ENCODE data around the gene CNNM4. TPM values are rescaled to one million over a fixed set of nuclear protein-coding genes. Genes with fewer than 3 reads are reported as not detected.
"Not testable (repeated sequence)": the region's sequence is repeated elsewhere in the genome, so short reads cannot be mapped to it uniquely, and the experiment has no call there.

The CNNM4 gene
- total and polyA plus RNA-seq, 5 experiments from 2014 or later, result 0.63 to 4.9 (median 2.2) TPM

DNA sequence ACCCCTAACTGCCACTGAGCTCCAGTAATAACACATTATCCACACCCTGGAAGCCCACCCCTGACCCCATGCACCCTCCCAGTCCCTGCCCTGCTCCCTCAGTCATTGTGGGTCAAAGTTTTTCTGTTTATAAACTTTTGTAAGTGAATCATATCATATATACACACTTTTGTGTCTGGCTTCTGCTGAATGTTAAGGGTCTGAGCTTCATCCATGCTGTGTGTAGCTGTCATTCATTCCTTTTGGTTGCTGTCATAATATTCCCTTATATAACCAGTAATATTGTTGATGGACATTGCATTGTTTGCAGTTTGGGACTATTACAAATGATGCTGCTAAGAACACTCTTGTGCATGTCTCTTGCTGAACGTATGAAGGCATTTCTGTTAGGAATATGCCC lies 14.5 kb downstream of the CNNM4 start:
- ATAC-seq (no peak), DNase-seq (peak in 1 of 10 donors; percentile 43)
- POLR2A ChIA-PET, result interaction anchor here (1.9 to 2.0 kb wide), 2 partner anchors 41 to 236 kb away, joined by 7 to 8 read pairs; partner anchors contain the start of gene CNNM3
- Mint-ChIP-seq H3K9me3 (no peaks in the 10 kb centered on the region), H3K27ac (peak overlapping the region in 8 of 10 donors; percentile 33 to 95 (median 75)), H3K27me3 (no peaks in the 10 kb centered on the region), H3K4me3 (peak overlapping the region in 8 of 10 donors; percentile 11 to 90 (median 42)), H3K36me3 (peaks cover 0 to 7% (median 5%) of the 10 kb centered on the region in 3 donors), H3K4me1 (peaks cover 13 to 31% (median 21%) of the 10 kb centered on the region in 4 donors)

DNA sequence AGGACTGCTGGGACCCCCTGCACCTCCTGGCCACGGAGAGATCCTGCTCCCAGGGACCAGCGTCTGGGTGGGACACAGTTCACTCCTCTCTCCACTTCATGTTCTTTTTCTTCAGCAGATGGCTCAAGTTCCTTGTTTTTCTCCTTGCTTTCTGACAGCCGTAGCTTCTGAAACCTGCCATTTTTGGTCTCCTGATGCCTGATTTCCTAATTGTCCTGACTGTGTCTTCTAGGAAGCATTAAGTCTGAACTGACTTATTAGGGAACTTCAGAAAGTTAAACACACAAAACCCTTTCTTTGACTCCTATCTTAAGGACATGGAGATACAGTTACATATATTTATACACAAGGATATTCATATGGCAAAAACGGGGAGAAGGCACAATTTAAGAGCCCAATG lies 22.7 kb downstream of the CNNM4 start:
- peaks cover 0 to 3% (median 0%) of the 10 kb centered on the region in 4 donors for H3K4me1 Mint-ChIP-seq
- POLR2A ChIA-PET, result no interaction called here

DNA sequence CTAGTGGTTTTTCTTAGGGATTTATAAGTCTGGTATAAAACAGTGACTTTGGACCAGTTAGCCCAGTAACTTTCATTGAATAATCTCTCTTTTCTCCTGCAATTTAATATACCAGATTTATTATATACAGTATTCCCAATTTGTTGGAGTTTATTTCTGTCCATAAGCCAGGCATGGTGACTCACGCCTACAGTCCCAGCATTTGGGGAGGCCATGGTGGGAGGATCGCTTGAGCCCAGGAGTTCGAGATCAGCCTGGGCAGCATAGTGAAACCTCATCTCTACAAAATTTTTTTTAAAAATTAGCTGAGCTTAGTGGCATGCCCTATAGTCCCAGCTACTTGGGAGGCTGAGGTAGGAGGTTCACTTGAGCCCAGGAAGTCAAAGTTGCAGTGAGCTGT lies 26.7 kb downstream of the CNNM4 start:
- ATAC-seq (no peak), DNase-seq (no peak)
- peaks cover 0 to 3% (median 0%) of the 10 kb centered on the region in 4 donors for H3K4me1 Mint-ChIP-seq
- H3K36me3 Mint-ChIP-seq, result peaks cover 0 to 5% (median 0%) of the 10 kb centered on the region in 3 donors
- H3K27ac Mint-ChIP-seq, result no peak overlapping the region
- no peak overlapping the region for H3K4me3 Mint-ChIP-seq
- no peaks in the 10 kb centered on the region for H3K27me3 Mint-ChIP-seq
- POLR2A ChIA-PET, result no interaction called here
- no peaks in the 10 kb centered on the region for H3K9me3 Mint-ChIP-seq

More for the DNA sequence above, 22.7 kb downstream of the CNNM4 start:
- Mint-ChIP-seq H3K4me3 (no peak overlapping the region), H3K9me3 (no peaks in the 10 kb centered on the region), H3K36me3 (peaks cover 0 to 12% (median 7%) of the 10 kb centered on the region in 3 donors), H3K27me3 (no peaks in the 10 kb centered on the region), H3K27ac (no peak overlapping the region)
- DNase-seq (no peak), ATAC-seq (no peak)

DNA sequence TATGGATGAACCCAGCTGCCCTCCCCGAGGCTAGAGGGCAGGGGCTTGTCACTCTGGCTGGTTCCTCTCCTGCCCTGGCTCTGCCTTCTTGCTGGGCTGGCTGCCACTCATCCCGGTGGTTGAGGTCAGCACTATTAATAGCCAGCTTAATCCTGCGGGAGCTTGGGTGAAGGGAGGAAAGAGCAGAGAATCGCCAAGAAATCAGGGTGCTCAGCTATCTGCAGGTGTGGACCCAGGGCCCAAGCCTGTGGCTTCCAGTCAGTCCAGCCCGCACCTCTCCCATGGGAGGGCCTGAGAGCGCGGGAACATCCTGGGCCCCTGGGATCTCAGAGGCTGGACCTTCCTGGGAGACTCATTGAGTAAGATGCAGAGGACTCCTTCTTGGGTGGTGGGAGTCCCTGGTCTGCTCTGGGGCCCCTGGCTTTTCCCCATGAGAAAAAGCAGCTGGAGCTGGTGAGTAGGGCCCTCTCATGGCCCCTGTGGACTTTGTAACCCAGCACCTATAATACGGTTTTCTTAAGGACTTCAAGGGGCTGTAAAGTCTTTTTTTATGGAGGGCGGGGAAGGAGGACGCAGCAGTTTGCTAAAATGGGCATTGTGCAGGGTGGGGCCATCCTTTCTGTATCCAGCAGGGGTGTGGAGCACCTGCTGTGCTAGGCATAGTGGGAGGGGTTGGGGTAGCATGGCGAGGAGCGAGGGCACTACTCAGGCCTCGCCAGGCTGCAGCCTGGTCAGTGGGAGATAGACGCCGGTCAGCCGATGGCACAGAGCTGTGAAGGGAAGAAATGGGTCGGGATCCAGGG lies 27.9 kb downstream of the CNNM4 start:
- POLR2A ChIA-PET, result no interaction called here
- Mint-ChIP-seq H3K36me3 (peaks cover 0 to 2% (median 0%) of the 10 kb centered on the region in 3 donors), H3K27ac (no peak overlapping the region), H3K4me1 (peaks cover 0 to 3% (median 0%) of the 10 kb centered on the region in 4 donors), H3K4me3 (no peak overlapping the region), H3K9me3 (no peaks in the 10 kb centered on the region), H3K27me3 (no peaks in the 10 kb centered on the region)
- no peak for ATAC-seq
- DNase-seq, result no peak

DNA sequence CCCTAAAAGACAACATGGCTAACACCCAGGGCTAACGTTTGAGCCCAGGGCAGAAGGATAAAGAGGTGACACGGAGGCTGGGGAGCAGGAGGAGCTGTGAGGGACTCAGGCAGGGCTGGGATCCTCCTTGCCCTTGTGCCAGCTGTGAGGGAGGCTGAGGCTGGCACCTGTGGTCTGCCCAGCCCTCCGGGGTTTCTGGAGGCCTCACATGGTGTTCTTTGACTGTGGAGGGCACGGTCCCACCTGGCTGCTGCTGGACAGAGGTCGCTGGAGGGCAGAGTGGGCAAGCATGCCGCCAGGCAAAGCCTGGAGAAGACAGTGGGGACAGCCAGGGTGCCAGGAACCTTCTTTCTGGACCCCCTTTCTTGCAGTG lies 28.5 kb downstream of the CNNM4 start:
- no peak overlapping the region for H3K4me3 Mint-ChIP-seq
- H3K27ac Mint-ChIP-seq, result no peak overlapping the region
- no peaks in the 10 kb centered on the region for H3K9me3 Mint-ChIP-seq

DNA sequence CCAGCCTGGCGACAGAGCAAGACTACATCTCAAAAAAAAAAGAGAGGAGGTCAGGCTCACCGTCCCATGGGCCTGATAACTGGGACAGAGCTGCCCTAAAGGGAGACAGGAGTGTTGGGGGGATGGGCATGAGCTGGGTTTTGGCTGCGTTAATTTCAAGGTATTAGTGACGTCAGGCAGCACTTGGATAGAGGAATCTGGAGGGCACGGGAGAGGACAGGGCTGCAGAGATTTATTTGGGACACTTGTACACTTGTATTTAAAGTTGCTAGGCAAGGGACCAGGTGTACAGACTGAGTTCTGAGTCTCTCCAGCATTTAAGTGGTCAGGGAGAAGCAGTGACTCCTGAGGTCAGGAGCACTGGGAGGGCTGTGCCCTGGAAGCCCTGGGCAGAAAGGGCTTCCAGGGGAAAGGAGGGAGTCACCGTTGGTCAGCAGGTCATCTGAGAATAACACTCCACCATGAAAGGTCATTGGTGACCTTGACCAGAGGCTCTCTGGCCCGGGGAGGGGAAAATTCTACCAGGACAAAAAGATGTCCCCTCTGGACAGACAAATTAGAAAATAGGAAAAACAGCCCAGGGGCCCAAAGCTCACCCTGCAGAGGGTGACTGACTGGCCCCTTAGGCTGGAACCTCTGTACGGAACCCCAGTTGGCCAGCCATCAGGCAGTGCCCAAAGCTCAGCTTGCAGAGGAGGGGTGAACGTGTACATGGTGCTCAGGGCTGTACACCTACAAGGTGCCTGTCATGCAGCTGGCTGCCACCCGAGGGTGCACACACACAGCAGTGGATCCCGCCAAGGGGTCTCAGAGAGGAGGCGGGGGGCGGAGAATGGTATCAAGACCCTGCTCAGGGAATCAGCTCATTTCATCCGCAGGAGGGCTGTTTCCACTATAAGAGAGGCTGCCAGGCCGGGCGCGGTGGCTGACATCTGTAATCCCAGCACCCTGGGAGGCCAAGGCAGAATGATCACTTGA lies 32.4 kb downstream of the CNNM4 start:
- H3K27me3 Mint-ChIP-seq, result no peaks in the 10 kb centered on the region
- DNase-seq, result no peak
- peaks cover 0 to 5% (median 0%) of the 10 kb centered on the region in 4 donors for H3K4me1 Mint-ChIP-seq
- POLR2A ChIA-PET, result interaction anchor here (0.5 kb wide), 1 partner anchor 65 kb away, joined by 3 read pairs; the partner anchor contains the start of gene ANKRD39
- peaks cover 0 to 7% (median 2%) of the 10 kb centered on the region in 3 donors for H3K36me3 Mint-ChIP-seq
- H3K27ac Mint-ChIP-seq, result peak overlapping the region in 3 of 10 donors; percentile 30 to 74 (median 67)
- H3K4me3 Mint-ChIP-seq, result no peak overlapping the region
- no peaks in the 10 kb centered on the region for H3K9me3 Mint-ChIP-seq
- ATAC-seq, result no peak

More for the DNA sequence above, 28.5 kb downstream of the CNNM4 start:
- Mint-ChIP-seq H3K4me1 (peaks cover 0 to 3% (median under 1%) of the 10 kb centered on the region in 4 donors), H3K27me3 (no peaks in the 10 kb centered on the region), H3K36me3 (peaks cover 0 to 2% (median 0%) of the 10 kb centered on the region in 3 donors)
- ATAC-seq (no peak), DNase-seq (no peak)
- POLR2A ChIA-PET, result no interaction called here

DNA sequence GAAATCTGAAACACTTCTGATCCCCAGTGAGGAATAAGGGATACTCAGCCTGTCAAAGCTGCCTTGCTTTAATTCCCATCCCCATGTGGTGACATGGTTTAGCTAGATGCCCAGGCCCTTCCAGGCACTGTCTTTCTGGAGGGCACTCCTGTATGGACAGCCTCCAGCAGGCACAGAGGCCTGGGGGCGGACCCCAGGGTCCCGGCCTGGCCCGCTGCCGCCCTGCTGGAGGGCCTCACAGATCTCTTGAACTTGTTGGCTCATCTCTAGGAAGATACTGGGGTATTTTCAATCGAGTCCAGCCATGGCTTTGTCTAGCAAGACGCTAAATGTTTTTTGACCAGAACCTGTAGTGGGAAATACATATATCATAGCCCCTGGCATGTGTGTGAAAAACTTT lies 34.4 kb downstream of the CNNM4 start:
- no peak for DNase-seq
- Mint-ChIP-seq H3K36me3 (peaks cover 0 to 20% (median 0%) of the 10 kb centered on the region in 3 donors), H3K27ac (peak overlapping the region in 1 of 10 donors; percentile 41), H3K4me1 (peaks cover 0 to 5% (median under 1%) of the 10 kb centered on the region in 4 donors), H3K27me3 (no peaks in the 10 kb centered on the region), H3K9me3 (no peaks in the 10 kb centered on the region), H3K4me3 (no peak overlapping the region)
- ATAC-seq, result no peak
- POLR2A ChIA-PET, result no interaction called here

DNA sequence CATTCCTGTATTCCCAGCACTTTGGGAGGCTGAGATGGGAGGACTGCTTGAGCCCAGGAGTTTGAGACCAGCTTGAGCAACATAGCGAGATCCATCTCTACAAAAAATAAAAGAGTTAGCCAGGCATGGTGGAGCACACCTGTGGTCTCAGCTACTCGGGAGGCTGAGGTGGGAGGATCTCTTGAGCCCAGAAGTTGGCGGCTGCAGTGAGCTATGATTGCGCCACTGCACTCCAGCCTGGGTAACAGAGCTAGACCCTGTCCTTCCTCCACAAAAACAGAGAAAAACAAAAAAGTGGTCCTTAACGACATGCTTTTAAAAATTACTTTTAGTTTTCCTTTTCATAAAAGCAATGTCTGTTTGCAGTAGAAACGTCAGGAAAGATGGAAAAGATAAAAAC lies 35.8 kb downstream of the CNNM4 start:
- H3K27me3 Mint-ChIP-seq, ATAC-seq, H3K4me1 Mint-ChIP-seq, H3K9me3 Mint-ChIP-seq, POLR2A ChIA-PET, H3K27ac Mint-ChIP-seq, H3K4me3 Mint-ChIP-seq, DNase-seq: not testable (repeated sequence)
- H3K36me3 Mint-ChIP-seq, result peaks cover 0 to 20% (median 0%) of the 10 kb centered on the region in 3 donors

DNA sequence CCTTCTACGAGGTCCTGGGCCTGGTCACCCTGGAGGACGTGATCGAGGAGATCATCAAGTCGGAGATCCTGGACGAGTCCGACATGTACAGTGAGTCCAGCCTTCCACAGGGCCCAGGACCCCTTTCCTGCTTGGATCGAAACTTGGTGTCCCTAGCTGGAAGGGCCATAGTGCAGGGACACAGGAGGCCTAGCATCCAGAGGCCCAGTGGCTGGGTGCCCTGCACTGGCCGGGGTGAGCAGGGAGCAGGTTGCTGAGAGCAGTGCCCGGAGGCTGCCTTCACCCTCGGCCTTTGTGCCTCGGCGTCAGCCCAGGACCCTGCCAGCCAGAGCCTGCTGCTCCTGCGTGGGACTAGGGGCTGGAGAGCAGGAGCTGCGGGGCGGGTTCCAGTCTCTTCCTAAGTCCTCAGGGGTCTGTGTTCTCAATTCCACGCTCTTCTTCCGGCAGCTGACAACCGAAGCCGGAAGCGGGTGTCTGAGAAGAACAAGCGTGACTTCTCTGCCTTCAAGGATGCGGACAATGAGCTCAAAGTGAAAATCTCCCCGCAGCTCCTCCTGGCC lies 36.4 kb downstream of the CNNM4 start:
- H3K27me3 Mint-ChIP-seq, result no peaks in the 10 kb centered on the region
- H3K27ac Mint-ChIP-seq, result no peak overlapping the region
- H3K4me1 Mint-ChIP-seq, result peaks cover 0 to 5% (median under 1%) of the 10 kb centered on the region in 4 donors
- no peak overlapping the region for H3K4me3 Mint-ChIP-seq
- ATAC-seq, result no peak
- POLR2A ChIA-PET, result interaction anchor here (1.4 kb wide), 1 partner anchor 34 kb away, joined by 3 read pairs; no protein-coding TSS in a partner anchor
- no peak for DNase-seq
- H3K36me3 Mint-ChIP-seq, result peaks cover 0 to 20% (median 0%) of the 10 kb centered on the region in 3 donors
- H3K9me3 Mint-ChIP-seq, result no peaks in the 10 kb centered on the region

DNA sequence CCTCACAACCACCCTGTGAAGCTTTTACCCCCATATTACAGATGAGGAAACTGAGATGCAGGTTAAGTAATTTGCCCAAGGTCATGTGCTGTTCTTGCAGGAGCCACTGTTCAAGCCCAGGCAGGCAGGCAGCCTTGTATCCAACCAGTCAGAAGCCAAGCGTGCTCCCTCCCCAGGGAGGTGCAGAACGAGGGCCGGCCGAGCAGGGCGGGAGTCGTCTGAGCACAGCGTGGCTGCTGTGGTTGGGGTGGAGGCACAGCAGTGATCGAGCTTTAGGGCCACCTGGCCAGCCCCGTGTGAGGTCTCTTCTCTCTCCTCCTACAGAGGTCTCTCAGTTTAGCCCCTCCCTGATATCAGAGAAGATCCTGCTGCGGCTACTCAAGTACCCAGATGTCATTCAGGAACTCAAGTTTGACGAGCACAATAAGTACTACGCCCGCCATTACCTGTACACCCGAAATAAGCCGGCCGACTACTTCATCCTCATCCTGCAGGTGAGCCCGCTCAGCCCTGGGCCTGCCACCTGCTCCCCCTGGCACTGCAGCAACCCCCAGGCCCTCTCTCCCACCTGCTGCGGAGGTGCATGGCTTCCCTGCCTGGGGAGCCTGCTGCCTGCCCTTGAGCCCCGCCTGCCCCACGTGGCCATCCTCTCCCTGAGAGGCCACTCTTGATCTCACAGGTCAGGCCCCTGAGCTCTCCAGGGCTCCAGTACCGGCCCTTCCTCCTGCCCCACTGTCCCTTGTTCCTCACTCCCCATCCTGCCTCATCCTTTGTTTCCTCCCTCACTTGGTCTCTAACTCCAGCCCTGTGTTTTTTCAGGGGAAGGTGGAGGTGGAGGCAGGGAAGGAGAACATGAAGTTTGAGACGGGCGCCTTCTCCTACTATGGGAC lies 38.3 kb downstream of the CNNM4 start:
- peak overlapping the region in 1 of 10 donors; percentile 56 for H3K27ac Mint-ChIP-seq

DNA sequence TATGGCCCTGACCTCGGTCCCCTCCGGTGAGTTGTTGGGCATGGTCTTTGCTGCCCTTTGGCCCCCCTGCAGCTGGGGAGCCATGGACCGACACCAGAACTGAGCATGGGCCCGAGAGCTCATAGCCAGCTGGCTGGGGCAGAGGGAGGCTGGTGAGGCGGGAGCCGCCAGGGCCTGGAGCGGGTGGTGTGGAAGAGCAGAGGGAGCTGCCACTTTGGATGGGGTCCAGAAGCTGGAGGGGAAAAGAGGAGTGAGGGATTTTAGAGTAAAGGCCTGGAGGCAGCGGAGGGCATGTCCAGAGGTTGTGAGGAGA lies 38.9 kb downstream of the CNNM4 start:
- H3K27ac Mint-ChIP-seq, result no peak overlapping the region
- H3K36me3 Mint-ChIP-seq, result peaks cover 0 to 20% (median 2%) of the 10 kb centered on the region in 3 donors
- H3K4me1 Mint-ChIP-seq, result peaks cover 0 to 1% (median 0%) of the 10 kb centered on the region in 4 donors
- DNase-seq (no peak), ATAC-seq (no peak)
- POLR2A ChIA-PET, result interaction anchor here (0.5 to 1.9 kb wide), 3 partner anchors 17 to 268 kb away, joined by 3 to 5 read pairs (median 4); partner anchors contain the start of gene CNNM3
- H3K27me3 Mint-ChIP-seq, result no peaks in the 10 kb centered on the region
- no peak overlapping the region for H3K4me3 Mint-ChIP-seq
- no peaks in the 10 kb centered on the region for H3K9me3 Mint-ChIP-seq

More for the DNA sequence above, 38.3 kb downstream of the CNNM4 start:
- ATAC-seq (no peak), DNase-seq (no peak)
- H3K36me3 Mint-ChIP-seq, result peaks cover 0 to 20% (median 2%) of the 10 kb centered on the region in 3 donors
- no peak overlapping the region for H3K4me3 Mint-ChIP-seq
- POLR2A ChIA-PET, result interaction anchor here (0.6 to 1.9 kb wide), 2 partner anchors 17 to 162 kb away, joined by 3 to 5 read pairs; partner anchors contain the start of gene CNNM3
- H3K27me3 Mint-ChIP-seq, result no peaks in the 10 kb centered on the region
- peaks cover 0 to 5% (median under 1%) of the 10 kb centered on the region in 4 donors for H3K4me1 Mint-ChIP-seq
- H3K9me3 Mint-ChIP-seq, result no peaks in the 10 kb centered on the region

Data from naive thymus-derived CD8-positive, alpha-beta T cell (primary cell).